NCI-H748 treated with DMSO at 0.1 percent for 48 hours (cell line): Measurements from ENCODE around the gene TEX44.

Experiments
- DNase-seq: peaks from one replicate; lab custom pipeline; 2025; lab: John Stamatoyannopoulos, UW

The TEX44 gene

DNA sequence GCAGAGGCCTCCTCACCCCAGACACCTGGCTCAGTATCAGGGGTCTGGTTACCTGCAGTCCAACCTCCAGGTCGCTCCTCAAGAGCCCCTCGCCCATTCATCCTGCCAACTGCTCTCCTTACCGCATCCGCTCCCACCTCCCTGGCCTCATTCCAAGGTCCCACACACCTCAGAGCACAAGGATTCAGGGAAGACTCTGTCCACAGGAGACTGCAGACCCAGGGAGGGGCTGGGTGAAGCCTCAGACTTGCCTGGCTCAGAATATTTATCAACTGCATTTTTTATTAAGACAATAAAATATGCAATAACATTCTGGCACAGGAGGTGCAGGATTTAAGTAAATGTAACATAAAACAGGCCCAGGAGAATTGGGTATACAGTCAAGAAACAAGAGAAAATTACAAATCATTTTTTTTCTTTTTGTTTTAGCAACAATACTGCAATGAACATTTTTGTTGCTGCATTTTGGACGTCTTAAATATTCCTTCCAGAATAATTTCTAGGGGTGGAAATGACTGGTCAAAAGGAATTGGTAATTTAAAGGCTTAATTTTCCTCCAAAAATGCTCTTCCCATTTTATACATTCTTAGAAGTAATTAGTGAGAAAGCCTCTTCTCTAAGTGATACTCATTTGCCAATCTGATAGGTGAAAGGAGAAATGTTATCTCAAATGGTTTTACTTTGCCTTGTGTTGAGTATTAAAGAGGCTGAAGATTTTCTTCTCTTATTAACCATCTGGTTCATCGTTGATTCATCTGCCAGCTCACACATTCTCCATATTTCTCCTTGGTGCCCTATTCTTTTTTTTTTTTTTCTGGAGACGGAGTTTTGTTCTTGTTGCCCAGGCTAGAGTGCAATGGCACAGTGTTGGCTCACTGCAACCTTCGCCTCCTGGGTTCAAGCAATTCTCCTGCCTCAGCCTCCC lies 42.5 kb downstream of the TEX44 start:
- DNase-seq = no peak

DNA sequence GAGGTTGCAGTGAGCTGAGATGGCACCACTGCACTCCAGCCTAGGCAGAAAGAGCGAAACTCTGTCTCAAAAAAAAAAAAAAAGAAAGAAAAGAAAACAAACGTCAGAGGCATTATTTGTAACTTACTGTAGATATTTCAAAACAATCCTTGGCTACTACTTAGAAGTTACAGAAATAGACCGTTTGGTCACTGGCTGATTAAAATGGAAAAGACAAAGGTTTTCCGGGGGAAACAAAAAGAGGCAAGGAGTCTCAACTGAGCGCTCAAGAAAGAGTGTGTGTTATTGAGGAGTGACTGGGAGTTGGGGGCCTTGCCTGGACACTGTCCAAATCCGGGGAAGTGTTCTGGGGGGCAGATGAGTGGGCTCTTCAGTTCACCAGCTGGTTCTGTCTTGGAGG lies 47.6 kb downstream of the TEX44 start:
- DNase-seq = no peak

DNA sequence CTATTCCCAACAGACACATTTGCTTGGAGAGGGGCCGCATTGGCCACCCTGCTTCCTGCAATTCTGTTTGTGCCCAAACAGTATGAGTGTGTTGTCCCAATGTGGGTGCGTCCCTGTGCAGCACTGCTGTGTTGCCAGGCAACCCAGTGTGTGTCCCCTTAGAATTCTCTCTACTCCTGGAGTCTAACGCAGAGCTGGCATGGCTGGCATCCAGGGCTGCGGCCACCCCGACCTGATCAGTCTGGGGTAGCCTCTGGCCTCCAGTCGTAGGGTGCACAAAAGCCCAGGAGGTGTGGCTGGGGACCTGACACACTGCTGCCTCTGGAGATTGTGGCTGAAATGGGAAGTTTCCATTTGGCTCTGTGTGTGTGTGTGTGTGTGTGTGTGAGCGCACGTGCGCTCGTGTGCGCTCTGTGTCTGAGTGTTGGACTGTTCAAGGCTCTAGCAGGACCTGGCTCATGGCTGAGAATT lies 48.0 kb downstream of the TEX44 start:
- DNase-seq = no peak

DNA sequence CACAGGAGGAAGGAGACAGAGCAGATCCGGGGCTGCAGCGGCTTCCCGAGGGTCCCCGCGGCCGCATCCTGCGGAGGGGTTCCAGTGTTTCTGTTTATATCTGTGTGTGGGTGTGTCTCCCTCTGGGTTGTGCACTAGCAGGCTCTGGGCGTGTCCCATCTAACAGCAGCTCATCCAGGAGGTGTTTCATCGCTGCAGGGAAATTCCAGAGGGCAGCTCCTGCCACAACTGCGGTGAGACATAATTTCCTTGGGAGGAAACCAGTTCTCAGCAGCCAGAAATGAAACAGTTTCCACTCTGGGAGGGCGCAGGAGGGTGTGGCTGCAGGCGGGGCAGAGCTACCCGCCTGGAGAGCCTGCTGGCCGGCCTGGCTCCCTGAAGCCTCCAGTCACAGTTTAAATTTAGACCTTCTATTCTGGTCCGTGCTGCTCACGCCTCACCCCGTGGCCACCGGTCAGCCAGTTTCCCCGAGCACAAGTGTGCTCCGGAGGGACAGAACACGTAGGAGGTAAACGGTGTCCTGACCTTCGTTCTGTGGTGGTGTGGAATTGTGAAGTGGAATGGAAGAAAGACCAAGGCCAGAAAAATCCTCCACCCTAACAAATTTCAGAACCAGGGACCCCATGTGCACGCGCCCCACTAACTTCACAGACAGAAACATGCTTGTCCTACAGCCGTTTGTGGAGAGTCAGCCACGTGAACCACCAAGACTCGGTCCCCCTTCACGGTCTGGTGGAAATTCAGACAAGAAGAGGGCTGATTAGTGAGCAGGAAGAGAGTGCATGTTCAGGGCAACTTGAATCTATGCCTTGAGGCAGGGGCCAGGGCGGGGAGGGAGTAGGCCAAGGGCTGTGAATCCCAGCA lies 50.2 kb downstream of the TEX44 start:
- peak; percentile 59 for DNase-seq

DNA sequence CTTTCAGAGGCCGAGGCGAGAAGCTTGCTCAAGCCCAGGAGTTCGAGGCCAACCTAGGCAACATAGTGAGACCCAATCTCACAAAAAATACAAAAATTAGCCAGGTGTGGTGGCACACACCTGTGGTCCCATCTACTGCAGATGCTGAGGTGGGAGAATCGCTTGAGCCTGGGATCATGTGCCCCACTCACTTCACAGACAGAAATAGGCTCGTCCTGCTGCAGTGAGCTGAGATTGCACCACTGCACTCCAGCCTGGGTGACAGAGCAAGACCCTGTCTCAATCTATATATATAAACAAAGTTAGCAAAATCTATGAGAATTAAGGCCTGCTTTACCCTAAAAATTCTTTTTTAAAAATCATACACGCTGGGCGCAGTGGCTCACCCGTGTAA lies 50.8 kb downstream of the TEX44 start:
- no peak for DNase-seq
